ENCODE measurements around the gene BEGAIN. TPM values are rescaled to one million over a fixed set of nuclear protein-coding genes. Genes with fewer than 3 reads are reported as not detected.
A peak's percentile ranks its signal among the peaks of the same experiment; 100 is the strongest.

The BEGAIN gene
- total RNA-seq, 1 donor from 2014 or later, result 0.54 TPM

GRCh38 chr14:100621806-100622205 is 34.6 kb upstream of the BEGAIN start:
- Histone ChIP-seq H3K79me2 (ENCODE audit: insufficient read depth, low read length) (no peaks in the 10 kb centered on the region), H3K4me3 (ENCODE audit: insufficient read depth, low read depth, low read length) (no peak overlapping the region), H3K9ac (ENCODE audit: low read length) (no peak overlapping the region), H3K27ac (ENCODE audit: low read depth, low read length) (no peak overlapping the region), H4K20me1 (ENCODE audit: insufficient read depth, low read length) (no peaks in the 10 kb centered on the region), H3K4me2 (ENCODE audit: low read length) (no peak overlapping the region), H3K4me1 (ENCODE audit: insufficient read depth, low read length) (peaks cover 3% of the 10 kb centered on the region), H3K9me3 (ENCODE audit: insufficient read depth, low read depth, low read length) (no peaks in the 10 kb centered on the region), H3K36me3 (ENCODE audit: insufficient read depth, low read length) (no peaks in the 10 kb centered on the region), H3K27me3 (ENCODE audit: insufficient read depth, low read length) (peaks cover 44% of the 10 kb centered on the region), H2AFZ (ENCODE audit: low read depth, low read length) (no peak overlapping the region)
- no peak for FAIRE-seq
- H3K36me3 Mint-ChIP-seq (ENCODE audit: low read depth, unreplicated experiment), result no peaks in the 10 kb centered on the region
- TF ChIP-seq EZH2 (IDR thresholded peaks at IDR 0.05; ENCODE audit: insufficient read depth, low read length) (no peak), CTCF (IDR thresholded peaks at IDR 0.05; ENCODE audit: insufficient read depth, low read depth, low read length) (no peak)
- H3K9me3 Mint-ChIP-seq (ENCODE audit: unreplicated experiment), result peaks cover 12% of the 10 kb centered on the region
- no peak for DNase-seq (ENCODE audit: low read depth)
- peaks cover 73% of the 10 kb centered on the region for H3K27me3 Mint-ChIP-seq (ENCODE audit: low read depth, unreplicated experiment)
- no peak overlapping the region for H3K4me3 Mint-ChIP-seq (ENCODE audit: unreplicated experiment)
- H3K27ac Mint-ChIP-seq (ENCODE audit: unreplicated experiment), result no peak overlapping the region
- H3K4me1 Mint-ChIP-seq (ENCODE audit: low read depth, unreplicated experiment), result no peaks in the 10 kb centered on the region

GRCh38 chr14:100620255-100621100 is 33.3 kb upstream of the BEGAIN start:
- peak overlapping the region; percentile 41 for H3K27ac Mint-ChIP-seq (ENCODE audit: unreplicated experiment)
- H3K9me3 ChIP-seq (ENCODE audit: insufficient read depth, low read depth, low read length), result no peaks in the 10 kb centered on the region
- H3K4me2 ChIP-seq (ENCODE audit: low read length), result no peak overlapping the region
- H3K36me3 ChIP-seq (ENCODE audit: insufficient read depth, low read length), result no peaks in the 10 kb centered on the region
- no peak overlapping the region for H2AFZ ChIP-seq (ENCODE audit: low read depth, low read length)
- TF ChIP-seq EZH2 (IDR thresholded peaks at IDR 0.05; ENCODE audit: insufficient read depth, low read length), result no peak
- TF ChIP-seq CTCF (IDR thresholded peaks at IDR 0.05; ENCODE audit: insufficient read depth, low read depth, low read length), result no peak
- FAIRE-seq (no peak), DNase-seq (ENCODE audit: low read depth) (no peak)
- peaks cover 36% of the 10 kb centered on the region for H3K27me3 ChIP-seq (ENCODE audit: insufficient read depth, low read length)
- H3K4me3 ChIP-seq (ENCODE audit: insufficient read depth, low read depth, low read length), result no peak overlapping the region
- H3K9me3 Mint-ChIP-seq (ENCODE audit: unreplicated experiment), result peaks cover 9% of the 10 kb centered on the region
- no peaks in the 10 kb centered on the region for H3K36me3 Mint-ChIP-seq (ENCODE audit: low read depth, unreplicated experiment)
- no peak overlapping the region for H3K9ac ChIP-seq (ENCODE audit: low read length)
- H3K79me2 ChIP-seq (ENCODE audit: insufficient read depth, low read length), result no peaks in the 10 kb centered on the region
- no peaks in the 10 kb centered on the region for H4K20me1 ChIP-seq (ENCODE audit: insufficient read depth, low read length)
- H3K4me3 Mint-ChIP-seq (ENCODE audit: unreplicated experiment), result no peak overlapping the region
- peaks cover 3% of the 10 kb centered on the region for H3K4me1 ChIP-seq (ENCODE audit: insufficient read depth, low read length)
- H3K27me3 Mint-ChIP-seq (ENCODE audit: low read depth, unreplicated experiment), result peaks cover 68% of the 10 kb centered on the region
- H3K27ac ChIP-seq (ENCODE audit: low read depth, low read length), result no peak overlapping the region
- no peaks in the 10 kb centered on the region for H3K4me1 Mint-ChIP-seq (ENCODE audit: low read depth, unreplicated experiment)

Data from astrocyte (in vitro differentiated cells and primary cell).